Kidney epithelial cell (primary cell): Measurements from ENCODE around the gene TNFRSF21. TPM values are rescaled to one million over a fixed set of nuclear protein-coding genes. Genes with fewer than 3 reads are reported as not detected.

Experiments
- DNase-seq: peaks from one replicate; pipeline ENCODE4 v3.0.0-alpha.2; 2010; ENCODE audit warnings: low read depth
- H3K27me3 ChIP-seq: 2 replicates; pipeline ENCODE4 v1.6.0; 2011; ENCODE audit warnings: low read length; ENCODE audit not compliant: control insufficient read depth, insufficient read depth
- H3K36me3 ChIP-seq: 2 replicates; pipeline ENCODE4 v1.5.1; 2011; ENCODE audit warnings: low read length; ENCODE audit not compliant: control insufficient read depth, insufficient read depth
- H3K4me3 ChIP-seq: 2 replicates; pipeline ENCODE4 v1.5.1; 2011; ENCODE audit warnings: low read depth, mild to moderate bottlenecking, control low read depth, low read length
- CTCF ChIP-seq: IDR thresholded peaks from 2 replicates; pipeline ENCODE4 v1.5.1; 2011; ENCODE audit warnings: mild to moderate bottlenecking, moderate library complexity, low read length, control low read depth, inconsistent platforms; ENCODE audit not compliant: insufficient read depth, poor library complexity, severe bottlenecking
- total RNA-seq: library from RNA; depleted of rRNA; stranded (reverse); fragments of >200 nt; gene quantifications from 2 replicates; pipeline ENCODE4 v1.2.3, GENCODE V29; 2015

TNFRSF21 gene
- total RNA-seq, 1 donor from 2014 or later = 54.6 TPM

- no peaks in the 10 kb centered on the region for H3K36me3 ChIP-seq
- H3K4me3 ChIP-seq = no peak overlapping the region
- no peak for TF ChIP-seq CTCF
- no peaks in the 10 kb centered on the region for H3K27me3 ChIP-seq
- no peak for DNase-seq
Observed at GRCh38 chr6:47300417-47300816, 9.3 kb downstream of the TNFRSF21 start.

DNA sequence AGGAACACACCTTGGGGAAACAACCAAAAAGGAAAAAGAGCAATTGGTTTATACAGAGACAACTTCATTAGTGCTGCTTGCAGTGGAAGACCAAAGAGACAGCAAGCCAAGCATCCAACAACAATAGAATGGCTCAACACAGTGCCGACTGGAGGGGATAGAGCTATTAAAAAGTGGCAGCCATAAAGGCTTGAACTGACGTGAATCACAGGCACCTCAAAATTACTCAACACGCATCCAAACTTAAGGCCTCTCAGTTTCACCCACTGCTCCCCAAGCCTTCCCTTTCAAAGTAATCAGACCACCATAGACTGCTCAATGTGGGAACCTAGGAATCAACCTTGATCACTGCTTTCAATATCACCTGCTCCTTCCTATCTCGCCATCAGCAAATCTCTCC, 9.7 kb downstream of the TNFRSF21 start:
- no peak for DNase-seq
- Histone ChIP-seq H3K36me3 (no peaks in the 10 kb centered on the region), H3K4me3 (no peak overlapping the region), H3K27me3 (no peaks in the 10 kb centered on the region)
- TF ChIP-seq CTCF = no peak

DNA sequence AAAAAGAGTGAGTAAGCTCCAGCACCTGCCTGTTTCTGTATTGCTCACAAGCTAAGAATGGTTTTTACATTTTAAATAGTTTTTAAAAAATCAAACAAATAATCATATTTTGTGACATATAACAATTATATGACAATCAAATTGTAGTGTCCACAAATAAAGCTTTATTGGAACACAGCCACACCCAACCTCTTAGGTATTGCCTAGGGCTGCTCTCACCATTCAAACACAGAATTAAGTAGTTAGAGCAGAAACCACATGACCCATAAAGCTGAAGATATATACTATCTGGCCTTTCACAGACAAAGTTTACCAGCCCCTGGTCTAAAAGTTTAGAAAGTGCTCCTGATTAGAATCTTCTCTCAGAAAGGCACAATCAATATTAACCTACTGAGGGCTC, 11.2 kb downstream of the TNFRSF21 start:
- Histone ChIP-seq H3K4me3 (no peak overlapping the region), H3K36me3 (no peaks in the 10 kb centered on the region), H3K27me3 (no peaks in the 10 kb centered on the region)
- DNase-seq = no peak
- TF ChIP-seq CTCF = no peak

GRCh38 chr6:47294990-47295389, 14.7 kb downstream of the TNFRSF21 start:
- no peak for DNase-seq
- no peak for TF ChIP-seq CTCF
- no peak overlapping the region for H3K4me3 ChIP-seq
- no peaks in the 10 kb centered on the region for H3K27me3 ChIP-seq
- no peaks in the 10 kb centered on the region for H3K36me3 ChIP-seq

GRCh38 chr6:47292944-47293343, 16.8 kb downstream of the TNFRSF21 start:
- Histone ChIP-seq H3K27me3 (no peaks in the 10 kb centered on the region), H3K4me3 (no peak overlapping the region), H3K36me3 (peaks cover 1% of the 10 kb centered on the region)
- DNase-seq = no peak
- TF ChIP-seq CTCF = no peak

DNA sequence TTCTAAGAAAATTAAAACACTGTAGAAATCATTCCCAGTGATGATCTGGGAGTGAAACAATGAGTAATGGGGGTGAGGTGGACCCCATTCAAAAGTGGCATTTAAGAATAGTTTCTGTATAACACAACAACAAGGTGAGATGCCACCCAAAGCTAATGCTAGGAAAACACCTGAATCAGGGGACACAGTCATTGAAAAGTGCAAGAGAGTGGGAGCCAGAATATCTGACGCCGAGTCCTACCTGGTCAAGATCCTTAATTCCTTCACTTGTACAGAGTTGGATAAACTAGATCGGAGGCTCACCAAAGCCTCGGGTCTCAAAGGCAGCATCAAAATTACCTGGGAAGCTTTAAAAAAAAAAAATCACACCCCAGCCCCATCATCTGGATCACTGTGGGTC, 17.7 kb downstream of the TNFRSF21 start:
- no peak for TF ChIP-seq CTCF

More for the DNA sequence above, 17.7 kb downstream of the TNFRSF21 start:
- DNase-seq = no peak
- Histone ChIP-seq H3K36me3 (peaks cover 1% of the 10 kb centered on the region), H3K4me3 (no peak overlapping the region), H3K27me3 (no peaks in the 10 kb centered on the region)
